GM18505 (cell line): ENCODE data around the gene APCDD1L.
A peak's percentile ranks its signal among the peaks of the same experiment; 100 is the strongest.

Experiments used
- ATAC-seq: cut with Tn5 transposase; IDR thresholded peaks from one replicate; pipeline ENCODE4 v1.9.1; 2021; ENCODE audit not compliant: unreplicated experiment
- POLR2A ChIP-seq: IDR thresholded peaks from 4 replicates; pipeline ENCODE4 v1.6.1; 2011; ENCODE audit warnings: borderline replicate concordance; ENCODE audit not compliant: insufficient read depth, insufficient read length; ENCODE audit errors: extremely low read depth

The APCDD1L gene

GRCh38 chr20:58463256-58463655 lies 51.9 kb downstream of the APCDD1L start:
- no peak for TF ChIP-seq POLR2A
- no peak for ATAC-seq

DNA sequence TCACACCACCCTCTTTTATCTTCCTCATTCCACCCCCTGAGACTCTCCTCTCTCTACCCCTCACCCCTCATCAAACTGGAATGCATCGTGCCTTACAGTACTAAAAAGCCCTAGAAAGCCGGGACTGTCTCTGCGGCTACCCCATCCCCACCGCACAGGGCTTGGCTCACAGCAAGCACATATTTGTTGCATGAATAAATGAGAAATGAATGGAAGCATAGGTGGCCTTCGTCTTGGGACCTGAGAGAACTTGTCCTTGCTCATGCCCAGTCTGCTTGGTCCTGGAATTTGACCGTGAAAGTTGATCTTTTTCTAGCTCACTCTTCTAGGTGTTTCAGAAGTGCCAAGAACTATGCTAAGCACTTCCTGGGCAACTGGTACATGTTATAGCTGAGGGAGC lies 53.3 kb downstream of the APCDD1L start:
- ATAC-seq: no peak
- no peak for TF ChIP-seq POLR2A

DNA sequence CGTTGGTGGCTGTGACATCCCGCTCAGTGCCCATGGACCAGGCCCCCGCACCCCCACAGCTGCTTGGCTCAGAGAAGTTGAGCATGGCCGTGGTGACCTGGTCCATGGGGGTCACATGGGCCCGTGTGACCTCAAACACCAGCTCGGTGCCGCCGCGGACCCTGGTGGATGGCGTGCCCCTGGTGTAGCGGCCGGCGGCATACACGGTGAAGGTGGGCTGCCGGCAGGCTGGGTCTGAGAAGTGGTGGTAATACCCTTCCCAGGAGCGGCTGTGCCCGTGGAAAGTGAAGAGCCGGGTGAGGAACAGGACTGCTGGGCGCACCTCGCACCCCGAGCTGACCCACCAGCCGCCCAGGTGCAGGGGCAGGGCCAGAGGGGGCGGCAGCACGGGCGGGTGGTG lies 54.1 kb downstream of the APCDD1L start:
- no peak for ATAC-seq
- TF ChIP-seq POLR2A: no peak

- no peak for TF ChIP-seq POLR2A
- ATAC-seq: peak; percentile 26
Observed at GRCh38 chr20:58459058-58459750, 56.0 kb downstream of the APCDD1L start.

DNA sequence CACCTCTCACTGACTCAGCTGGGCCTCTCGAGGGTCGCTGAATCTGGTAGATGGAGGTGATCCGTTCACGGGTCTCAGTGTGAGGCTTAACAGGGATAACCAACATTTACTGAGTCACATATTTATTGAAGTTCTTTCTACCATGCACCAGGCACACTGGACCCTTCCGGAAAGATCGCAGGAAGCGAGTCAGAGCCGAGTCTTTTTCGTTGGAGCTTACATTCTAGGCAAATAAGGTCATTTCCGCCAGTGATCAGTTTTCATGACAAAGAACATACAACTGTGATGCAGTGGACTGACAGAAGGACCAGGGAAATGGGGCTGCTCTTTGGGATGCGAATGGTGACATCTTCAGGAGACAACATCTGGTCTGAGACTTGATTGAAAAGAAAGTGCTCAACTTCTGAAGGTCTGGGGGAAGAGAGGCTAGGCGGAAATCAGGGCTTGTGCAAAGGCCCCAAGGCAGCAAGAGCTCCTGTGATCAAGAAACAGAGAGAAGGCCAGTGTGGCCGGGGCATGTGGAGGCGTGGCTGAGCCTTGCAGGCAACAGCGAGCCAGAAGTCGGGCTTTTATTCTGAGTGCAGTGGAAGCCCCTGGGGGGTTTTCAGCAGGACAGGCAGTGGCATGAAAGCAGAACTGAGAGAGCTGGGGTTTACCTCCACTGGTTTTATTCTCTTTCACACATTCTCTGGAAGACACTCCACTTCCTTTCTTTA lies 56.7 kb downstream of the APCDD1L start:
- peak; percentile 97 for ATAC-seq
- peak; percentile 30 for TF ChIP-seq POLR2A

DNA sequence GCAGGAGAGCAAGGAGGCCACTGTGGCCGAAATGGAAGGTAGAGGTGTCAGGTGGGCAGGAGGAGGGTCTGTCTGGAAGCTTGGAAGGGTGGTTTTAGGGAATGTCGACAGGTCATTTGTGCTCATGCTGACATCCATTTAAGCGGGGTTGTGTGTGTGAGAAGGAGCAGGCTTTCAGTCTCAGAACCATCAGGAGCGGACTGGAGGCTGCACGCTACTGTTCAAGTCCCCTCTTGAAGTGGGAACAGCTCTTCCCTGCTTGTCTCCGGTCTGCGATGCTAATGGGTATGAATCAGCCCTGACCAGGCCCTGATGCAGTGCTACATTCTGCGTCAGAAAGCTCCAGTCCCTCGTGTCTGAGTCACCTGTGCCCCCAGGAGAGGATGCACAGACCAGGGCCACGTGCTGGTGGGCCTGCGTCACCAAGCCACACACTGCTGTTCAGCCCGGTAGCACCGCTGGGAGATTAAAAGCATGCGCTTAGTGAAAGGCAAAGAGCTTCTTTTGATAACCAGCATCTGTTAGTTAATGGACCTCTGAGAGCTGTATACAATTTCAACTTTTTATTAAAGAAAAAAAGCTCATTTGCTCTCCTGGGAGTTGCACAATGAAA lies 58.0 kb downstream of the APCDD1L start:
- TF ChIP-seq POLR2A: no peak
- no peak for ATAC-seq

DNA sequence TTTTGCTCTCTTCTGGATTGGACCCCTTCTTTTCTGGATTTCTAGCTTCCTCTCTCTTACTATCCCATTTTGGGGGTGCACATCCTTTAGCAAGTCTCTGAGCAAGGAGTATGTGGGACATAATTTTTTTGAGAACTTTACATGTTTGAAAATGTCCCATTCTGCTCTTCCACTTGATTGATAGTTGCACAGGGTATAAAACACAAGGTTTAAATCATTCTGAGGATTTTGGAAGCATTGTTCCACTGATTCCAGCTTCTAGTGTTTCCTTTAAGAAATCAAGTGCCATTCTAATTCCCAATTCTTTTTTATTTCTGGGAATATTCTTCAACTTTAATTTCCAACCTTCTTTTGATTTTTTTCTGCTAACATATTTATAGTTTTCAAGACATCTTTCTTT lies 60.7 kb downstream of the APCDD1L start:
- ATAC-seq: no peak
- no peak for TF ChIP-seq POLR2A

DNA sequence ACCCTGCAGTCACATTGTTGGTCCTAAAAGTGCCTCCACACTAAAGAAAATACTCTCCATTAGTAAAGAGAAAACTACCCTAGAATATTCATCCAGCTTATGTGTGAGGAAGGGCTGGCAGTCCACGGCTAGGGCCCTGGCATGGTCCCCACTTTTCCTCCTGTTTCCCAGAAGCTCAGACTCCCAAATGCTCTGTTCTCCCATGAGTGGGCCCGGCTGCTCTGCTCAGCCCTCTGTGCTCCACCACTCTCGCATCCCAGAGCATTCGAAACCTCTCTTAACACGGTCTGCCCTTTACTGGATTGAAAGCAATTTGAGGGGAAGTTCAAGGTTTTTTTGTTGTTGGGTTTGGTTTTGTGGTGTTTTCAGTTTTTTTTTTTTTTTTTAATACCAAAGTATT lies 61.8 kb downstream of the APCDD1L start:
- ATAC-seq: no peak
- TF ChIP-seq POLR2A: no peak

DNA sequence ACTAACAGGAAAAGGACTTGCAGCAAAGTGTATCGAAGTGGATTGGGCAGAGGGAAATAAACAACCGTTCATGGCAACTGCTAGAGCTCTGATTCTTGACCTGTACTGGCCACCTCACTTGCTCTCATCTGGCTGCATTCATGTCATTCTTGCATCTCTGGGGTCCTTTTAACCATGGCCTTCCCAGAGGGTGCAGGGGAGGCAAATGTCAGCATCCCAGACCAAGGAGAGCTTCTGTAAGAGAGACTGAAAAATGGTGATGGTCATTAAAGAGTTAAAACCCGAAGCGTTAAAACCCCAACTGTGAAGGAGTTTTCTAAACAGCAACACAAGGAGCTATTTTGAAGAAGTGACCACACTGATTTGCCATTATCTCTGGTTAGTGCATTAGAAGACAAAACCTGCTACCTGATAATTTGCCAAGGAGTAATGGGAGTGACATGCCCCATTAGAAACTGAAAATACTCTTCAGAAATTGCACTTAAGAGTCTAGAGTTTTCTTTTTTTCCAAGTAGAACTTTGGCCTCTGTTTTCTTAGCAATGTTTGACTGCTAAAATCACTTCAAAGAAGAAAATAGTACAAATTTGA lies 62.4 kb downstream of the APCDD1L start:
- no peak for ATAC-seq

GRCh38 chr20:58450254-58450653 lies 64.9 kb downstream of the APCDD1L start:
- ATAC-seq: no peak
- TF ChIP-seq POLR2A: no peak

More for the DNA sequence above, 62.4 kb downstream of the APCDD1L start:
- no peak for TF ChIP-seq POLR2A

DNA sequence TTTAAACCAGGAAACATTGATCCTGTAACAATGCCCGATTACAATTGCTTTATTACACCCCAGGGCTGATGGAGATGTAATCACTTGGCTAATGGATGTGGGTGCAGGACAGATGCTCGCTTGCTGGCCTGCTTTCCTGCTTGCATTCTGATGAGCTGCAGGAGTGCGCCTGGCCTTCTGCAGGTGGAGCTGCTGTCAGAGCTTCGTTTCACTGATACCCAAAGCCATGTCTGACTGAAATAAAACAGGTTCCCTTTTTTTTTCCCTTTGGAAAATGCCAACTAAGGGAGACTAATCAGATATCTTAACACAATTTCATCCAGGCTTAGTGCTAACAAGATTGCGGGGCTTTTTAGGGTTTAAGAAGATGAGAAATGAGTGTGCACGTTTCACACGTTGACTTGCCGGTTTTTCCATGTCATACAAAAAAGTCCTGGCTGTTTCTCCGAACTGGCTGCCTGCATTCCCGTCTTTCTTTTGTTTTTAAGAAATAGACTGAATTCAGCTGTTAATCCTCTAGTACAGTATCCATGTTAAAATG lies 65.4 kb downstream of the APCDD1L start:
- ATAC-seq: no peak

GRCh38 chr20:58448958-58449357 lies 66.2 kb downstream of the APCDD1L start:
- no peak for ATAC-seq
- TF ChIP-seq POLR2A: no peak

More for the DNA sequence above, 65.4 kb downstream of the APCDD1L start:
- TF ChIP-seq POLR2A: no peak
